Heart left ventricle (tissue), 13 donors: ENCODE results near the gene CBX2.

Experiments used
- CTCF ChIP-seq, 12 donors: fragments of 200-600 bp; sonication (generic) in 4 of 12; IDR thresholded peaks; one replicate each; pipeline versions ENCODE4 v1.5.0 to v1.8.0; 2018 to 2022; ENCODE audit warnings: antibody characterized with exemption in 12 of 12, mild to moderate bottlenecking in 5 of 12
- POLR2A ChIP-seq, 2 donors: fragments of 450-650 bp; IDR thresholded peaks; one replicate each; pipeline ENCODE4 v1.6.1; 2017; ENCODE audit warnings: antibody characterized with exemption in 2 of 2, mild to moderate bottlenecking in 2 of 2, moderate library complexity in 2 of 2
- donor health status: ischemic (EF 13 %, LVEDD 7.1; RV severe dilation, severe dysfunction).
- donor health status: DM: no; HTN: yes; CAD: no.
- donor health status: DM: no; HTN: no; CAD: no.
- donor health status: ischemic (EF 25% LVEDD 6.9; RV normal size, moderate dysfunction).
- donor health status: ischemic (EF 25% LVEDD 5.7; RV mildly dilated, moderate dysfunction).
- donor health status: ischemic (EF 35%, LVEDD 5.7; RV mildly dilated, moderate dysfunction).
- donor health status: nonischemic (EF 11% LVEDD 7.7; RV severe dilation, severe dysfunction).
- donor health status: DM: yes; HTN: yes; CAD: no.
- donor health status: PGD.
- donor health status: ischemic (EF 29% LVEDD 5.4; RV normal size, mild dysfunction).
- donor health status: nonischemic (EF 23%, LVEDD 6.1; RV moderate dilation, normal function).

- no peak for TF ChIP-seq CTCF (IDR thresholded peaks at IDR 0.05)
- no peak for TF ChIP-seq POLR2A (IDR thresholded peaks at IDR 0.05)
These were observed 27.1 kb upstream of the CBX2 start for GRCh38 chr17:79750650-79751545.
